ENCODE measurements around the gene RAE1. TPM values are rescaled to one million over a fixed set of nuclear protein-coding genes. Genes with fewer than 3 reads are reported as not detected.
A peak's percentile ranks its signal among the peaks of the same experiment; 100 is the strongest.

The RAE1 gene
- total RNA-seq, 1 experiment from 2014 or later: 59.6 TPM

GRCh38 chr20:57400231-57400701 is 49.2 kb downstream of the RAE1 start:
- Histone ChIP-seq H3K4me3 (ENCODE audit: low read length) (peak overlapping the region; percentile 99), H3K36me3 (ENCODE audit: insufficient read depth, low read length) (peaks cover 60% of the 10 kb centered on the region), H4K20me1 (ENCODE audit: insufficient read depth, low read depth, low read length) (peaks cover 72% of the 10 kb centered on the region), H3K27ac (ENCODE audit: low read length) (peak overlapping the region; percentile 98), H3K9ac (ENCODE audit: low read length) (peak overlapping the region; percentile 99), H3K9me3 (ENCODE audit: low read length) (no peaks in the 10 kb centered on the region), H3K4me1 (ENCODE audit: low read length) (peaks cover 87% of the 10 kb centered on the region), H2AFZ (ENCODE audit: low read length) (no peak overlapping the region), H3K9me2 (replicated peaks; ENCODE audit: insufficient read depth, low read length) (no peaks in the 10 kb centered on the region), H3K79me2 (ENCODE audit: low read length) (peaks cover 16% of the 10 kb centered on the region), H3K4me2 (ENCODE audit: low read depth, low read length, poor library complexity, severe bottlenecking) (peak overlapping the region; percentile 95), H3K27me3 (ENCODE audit: low read length) (no peaks in the 10 kb centered on the region)
- peak; percentile 90 for DNase-seq

- Histone ChIP-seq H3K9ac (ENCODE audit: low read length) (peak overlapping the region; percentile 99), H3K9me3 (ENCODE audit: low read length) (no peaks in the 10 kb centered on the region), H3K4me1 (ENCODE audit: low read length) (peaks cover 81% of the 10 kb centered on the region), H3K27me3 (ENCODE audit: low read length) (no peaks in the 10 kb centered on the region), H3K4me2 (ENCODE audit: low read depth, low read length, poor library complexity, severe bottlenecking) (peak overlapping the region; percentile 95), H3K27ac (ENCODE audit: low read length) (peak overlapping the region; percentile 98), H3K4me3 (ENCODE audit: low read length) (peak overlapping the region; percentile 99), H2AFZ (ENCODE audit: low read length) (no peak overlapping the region), H4K20me1 (ENCODE audit: insufficient read depth, low read depth, low read length) (peaks cover 72% of the 10 kb centered on the region), H3K36me3 (ENCODE audit: insufficient read depth, low read length) (peaks cover 61% of the 10 kb centered on the region), H3K79me2 (ENCODE audit: low read length) (peaks cover 14% of the 10 kb centered on the region), H3K9me2 (replicated peaks; ENCODE audit: insufficient read depth, low read length) (no peaks in the 10 kb centered on the region)
- peak; percentile 96 for DNase-seq
Observed at GRCh38 chr20:57400821-57401564, 49.9 kb downstream of the RAE1 start.

GRCh38 chr20:57401565-57401918 is 50.5 kb downstream of the RAE1 start:
- peaks cover 60% of the 10 kb centered on the region for H3K36me3 ChIP-seq (ENCODE audit: insufficient read depth, low read length)
- H3K4me2 ChIP-seq (ENCODE audit: low read depth, low read length, poor library complexity, severe bottlenecking): peak overlapping the region; percentile 95
- no peaks in the 10 kb centered on the region for H3K27me3 ChIP-seq (ENCODE audit: low read length)
- peak overlapping the region; percentile 64 for H3K4me3 ChIP-seq (ENCODE audit: low read length)
- H2AFZ ChIP-seq (ENCODE audit: low read length): no peak overlapping the region
- peak overlapping the region; percentile 98 for H3K27ac ChIP-seq (ENCODE audit: low read length)
- H4K20me1 ChIP-seq (ENCODE audit: insufficient read depth, low read depth, low read length): peaks cover 72% of the 10 kb centered on the region
- H3K9ac ChIP-seq (ENCODE audit: low read length): peak overlapping the region; percentile 86
- no peaks in the 10 kb centered on the region for H3K9me3 ChIP-seq (ENCODE audit: low read length)
- DNase-seq: no peak
- no peaks in the 10 kb centered on the region for H3K9me2 ChIP-seq (replicated peaks; ENCODE audit: insufficient read depth, low read length)
- peaks cover 75% of the 10 kb centered on the region for H3K4me1 ChIP-seq (ENCODE audit: low read length)
- peaks cover 14% of the 10 kb centered on the region for H3K79me2 ChIP-seq (ENCODE audit: low read length)

GRCh38 chr20:57402206-57403125 is 51.4 kb downstream of the RAE1 start:
- Histone ChIP-seq H3K27me3 (ENCODE audit: low read length) (no peaks in the 10 kb centered on the region), H3K9ac (ENCODE audit: low read length) (no peak overlapping the region; the same call in 1 of the 2 replicates), H3K4me3 (ENCODE audit: low read length) (no peak overlapping the region), H3K9me3 (ENCODE audit: low read length) (no peaks in the 10 kb centered on the region), H3K4me1 (ENCODE audit: low read length) (peaks cover 66% of the 10 kb centered on the region), H3K9me2 (replicated peaks; ENCODE audit: insufficient read depth, low read length) (no peaks in the 10 kb centered on the region), H3K4me2 (ENCODE audit: low read depth, low read length, poor library complexity, severe bottlenecking) (no peak overlapping the region), H3K79me2 (ENCODE audit: low read length) (peaks cover 14% of the 10 kb centered on the region), H2AFZ (ENCODE audit: low read length) (no peak overlapping the region), H3K36me3 (ENCODE audit: insufficient read depth, low read length) (peaks cover 63% of the 10 kb centered on the region), H4K20me1 (ENCODE audit: insufficient read depth, low read depth, low read length) (peaks cover 68% of the 10 kb centered on the region), H3K27ac (ENCODE audit: low read length) (peak overlapping the region; percentile 98)
- no peak for DNase-seq

- Histone ChIP-seq H4K20me1 (ENCODE audit: insufficient read depth, low read depth, low read length) (peaks cover 68% of the 10 kb centered on the region), H3K79me2 (ENCODE audit: low read length) (peaks cover 14% of the 10 kb centered on the region), H3K4me3 (ENCODE audit: low read length) (no peak overlapping the region), H3K9me3 (ENCODE audit: low read length) (no peaks in the 10 kb centered on the region), H2AFZ (ENCODE audit: low read length) (no peak overlapping the region), H3K9me2 (replicated peaks; ENCODE audit: insufficient read depth, low read length) (no peaks in the 10 kb centered on the region), H3K36me3 (ENCODE audit: insufficient read depth, low read length) (peaks cover 69% of the 10 kb centered on the region), H3K4me2 (ENCODE audit: low read depth, low read length, poor library complexity, severe bottlenecking) (no peak overlapping the region), H3K4me1 (ENCODE audit: low read length) (peaks cover 61% of the 10 kb centered on the region), H3K27ac (ENCODE audit: low read length) (peak overlapping the region; percentile 98), H3K27me3 (ENCODE audit: low read length) (no peaks in the 10 kb centered on the region), H3K9ac (ENCODE audit: low read length) (no peak overlapping the region)
- DNase-seq: no peak
Observed at GRCh38 chr20:57403216-57403615, 52.2 kb downstream of the RAE1 start.

GRCh38 chr20:57404006-57404405 is 53.0 kb downstream of the RAE1 start:
- Histone ChIP-seq H3K9me2 (replicated peaks; ENCODE audit: insufficient read depth, low read length) (no peaks in the 10 kb centered on the region), H3K4me3 (ENCODE audit: low read length) (no peak overlapping the region), H3K36me3 (ENCODE audit: insufficient read depth, low read length) (peaks cover 65% of the 10 kb centered on the region), H4K20me1 (ENCODE audit: insufficient read depth, low read depth, low read length) (peaks cover 71% of the 10 kb centered on the region), H3K79me2 (ENCODE audit: low read length) (peaks cover 14% of the 10 kb centered on the region), H3K9ac (ENCODE audit: low read length) (no peak overlapping the region), H3K27me3 (ENCODE audit: low read length) (no peaks in the 10 kb centered on the region), H3K4me2 (ENCODE audit: low read depth, low read length, poor library complexity, severe bottlenecking) (no peak overlapping the region), H2AFZ (ENCODE audit: low read length) (no peak overlapping the region), H3K9me3 (ENCODE audit: low read length) (no peaks in the 10 kb centered on the region), H3K27ac (ENCODE audit: low read length) (0 out of 2 replicates have a peak overlapping the region, but pooled peaks have one; percentile 21), H3K4me1 (ENCODE audit: low read length) (peaks cover 61% of the 10 kb centered on the region)
- DNase-seq: no peak

- Histone ChIP-seq H3K27me3 (ENCODE audit: low read length) (no peaks in the 10 kb centered on the region), H3K9me3 (ENCODE audit: low read length) (no peaks in the 10 kb centered on the region), H4K20me1 (ENCODE audit: insufficient read depth, low read depth, low read length) (peaks cover 76% of the 10 kb centered on the region), H3K4me3 (ENCODE audit: low read length) (no peak overlapping the region), H2AFZ (ENCODE audit: low read length) (no peak overlapping the region), H3K27ac (ENCODE audit: low read length) (0 out of 2 replicates have a peak overlapping the region, but pooled peaks have one; percentile 21), H3K4me1 (ENCODE audit: low read length) (peaks cover 56% of the 10 kb centered on the region), H3K36me3 (ENCODE audit: insufficient read depth, low read length) (peaks cover 65% of the 10 kb centered on the region), H3K9ac (ENCODE audit: low read length) (no peak overlapping the region), H3K9me2 (replicated peaks; ENCODE audit: insufficient read depth, low read length) (no peaks in the 10 kb centered on the region), H3K4me2 (ENCODE audit: low read depth, low read length, poor library complexity, severe bottlenecking) (no peak overlapping the region), H3K79me2 (ENCODE audit: low read length) (peaks cover 14% of the 10 kb centered on the region)
- no peak for DNase-seq
Observed at GRCh38 chr20:57404419-57405072, 53.5 kb downstream of the RAE1 start.
